Colonic mucosa (tissue), 4 donors: ENCODE data around the gene CCDC60. TPM values are rescaled to one million over a fixed set of nuclear protein-coding genes. Genes with fewer than 3 reads are reported as not detected.

Experiments
- DNase-seq: peaks from one replicate; pipeline ENCODE4 v3.0.0-alpha.2; 2020
- H3K27ac ChIP-seq: fragments of 200-600 bp; one replicate; pipeline ENCODE4 v1.8.0; 2021
- H3K27me3 ChIP-seq: fragments of 200-600 bp; one replicate; pipeline ENCODE4 v1.8.0; 2021
- H3K36me3 ChIP-seq: fragments of 200-600 bp; one replicate; pipeline ENCODE4 v1.8.0; 2021
- H3K4me1 ChIP-seq: fragments of 200-600 bp; one replicate; pipeline ENCODE4 v1.8.0; 2021; ENCODE audit warnings: mild to moderate bottlenecking
- H3K4me3 ChIP-seq: fragments of 200-600 bp; one replicate; pipeline ENCODE4 v1.8.0; 2021
- H3K9ac ChIP-seq, 2 donors: one replicate each; pipeline ENCODE4 v1.7.0; 2013; ENCODE audit warnings: control low read depth in 2 of 2, low read depth in 2 of 2, low read length in 2 of 2
- H3K9me3 ChIP-seq: fragments of 200-600 bp; one replicate; pipeline ENCODE4 v1.8.0; 2021
- intact Hi-C: fragments of 100-400 bp; cut with DNase I; formaldehyde crosslinking; loops from one replicate; pipeline ENCODE4 v1.14.1; 2022
- total RNA-seq, 2 donors: library from RNA; stranded (reverse); fragmentation: NEBNext Ultra II Directional in 1 of 2; extraction: Animal tissue kit (Norgen Biotek cat#: 25700) in 1 of 2; gene quantifications; one replicate each; pipeline ENCODE4 v1.2.1, GENCODE V29; 2021
- TF ChIP-seq, protein P1 (sequence below): fragments of 200-600 bp; IDR thresholded peaks from one replicate; pipeline ENCODE4 v1.8.0; 2022; ENCODE audit warnings: antibody characterized with exemption, mild to moderate bottlenecking
- donor health status: healthy.
- donor health status: DM: no; HTN: no; CAD: no.
- donor health status: DM: no; HTN: no; CAD: no.

CCDC60 gene
- total RNA-seq, 2 donors from 2014 or later: 1.3 to 2.3 TPM

DNA sequence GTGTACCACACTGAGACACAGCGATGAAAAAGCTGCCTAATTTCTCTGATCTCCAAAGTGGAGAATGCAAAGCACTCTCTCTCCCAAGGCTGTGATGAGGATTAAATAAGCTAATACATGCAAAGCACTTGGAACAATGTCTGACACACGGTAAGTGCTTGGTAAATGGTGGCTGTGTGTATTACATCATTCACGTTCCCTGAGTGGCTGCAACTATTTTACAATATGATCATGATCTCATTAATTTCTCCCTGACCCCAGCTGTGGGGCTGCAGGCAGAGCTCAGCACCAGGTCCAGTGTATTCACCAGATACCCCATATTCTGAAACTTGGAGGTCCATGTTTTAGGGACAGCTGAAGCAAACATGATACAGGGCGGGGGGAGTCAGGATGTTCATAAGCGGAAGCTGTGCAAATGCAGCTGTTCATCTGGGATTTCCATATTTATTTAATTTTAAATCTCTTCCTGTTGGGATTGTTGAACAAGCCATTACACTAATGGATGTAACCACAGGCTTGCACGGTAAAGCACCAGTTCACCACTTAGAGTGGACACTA, 106.4 kb downstream of the CCDC60 start:
- intact Hi-C loops: loop anchor here (10.0 kb wide), 1 partner anchor 104 kb away; no protein-coding TSS in a partner anchor
- no peaks in the 10 kb centered on the region for H3K4me1 ChIP-seq
- DNase-seq: no peak
- H3K36me3 ChIP-seq: no peaks in the 10 kb centered on the region
- no peak overlapping the region for H3K9ac ChIP-seq
- TF ChIP-seq, protein P1, sequence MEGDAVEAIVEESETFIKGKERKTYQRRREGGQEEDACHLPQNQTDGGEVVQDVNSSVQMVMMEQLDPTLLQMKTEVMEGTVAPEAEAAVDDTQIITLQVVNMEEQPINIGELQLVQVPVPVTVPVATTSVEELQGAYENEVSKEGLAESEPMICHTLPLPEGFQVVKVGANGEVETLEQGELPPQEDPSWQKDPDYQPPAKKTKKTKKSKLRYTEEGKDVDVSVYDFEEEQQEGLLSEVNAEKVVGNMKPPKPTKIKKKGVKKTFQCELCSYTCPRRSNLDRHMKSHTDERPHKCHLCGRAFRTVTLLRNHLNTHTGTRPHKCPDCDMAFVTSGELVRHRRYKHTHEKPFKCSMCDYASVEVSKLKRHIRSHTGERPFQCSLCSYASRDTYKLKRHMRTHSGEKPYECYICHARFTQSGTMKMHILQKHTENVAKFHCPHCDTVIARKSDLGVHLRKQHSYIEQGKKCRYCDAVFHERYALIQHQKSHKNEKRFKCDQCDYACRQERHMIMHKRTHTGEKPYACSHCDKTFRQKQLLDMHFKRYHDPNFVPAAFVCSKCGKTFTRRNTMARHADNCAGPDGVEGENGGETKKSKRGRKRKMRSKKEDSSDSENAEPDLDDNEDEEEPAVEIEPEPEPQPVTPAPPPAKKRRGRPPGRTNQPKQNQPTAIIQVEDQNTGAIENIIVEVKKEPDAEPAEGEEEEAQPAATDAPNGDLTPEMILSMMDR: no peak
- no peaks in the 10 kb centered on the region for H3K9me3 ChIP-seq
- H3K27ac ChIP-seq: no peak overlapping the region
- no peaks in the 10 kb centered on the region for H3K27me3 ChIP-seq
- H3K4me3 ChIP-seq: no peak overlapping the region

- intact Hi-C loops: loop anchor here (10.0 kb wide), 1 partner anchor 100 kb away; no protein-coding TSS in a partner anchor
- Histone ChIP-seq H3K4me3 (no peak overlapping the region), H3K36me3 (no peaks in the 10 kb centered on the region), H3K27ac (no peak overlapping the region), H3K27me3 (no peaks in the 10 kb centered on the region), H3K9me3 (no peaks in the 10 kb centered on the region), H3K4me1 (no peaks in the 10 kb centered on the region), H3K9ac (no peak overlapping the region)
- TF ChIP-seq, protein P1: peak; percentile 80
- DNase-seq: peak; percentile 30
These were observed 110.0 kb downstream of the CCDC60 start for GRCh38 chr12:119444462-119445044.

- intact Hi-C loops: loop anchor here (10.0 kb wide), 1 partner anchor 98 kb away; no protein-coding TSS in a partner anchor
These were observed 111.9 kb downstream of the CCDC60 start for GRCh38 chr12:119446459-119446858.

DNA sequence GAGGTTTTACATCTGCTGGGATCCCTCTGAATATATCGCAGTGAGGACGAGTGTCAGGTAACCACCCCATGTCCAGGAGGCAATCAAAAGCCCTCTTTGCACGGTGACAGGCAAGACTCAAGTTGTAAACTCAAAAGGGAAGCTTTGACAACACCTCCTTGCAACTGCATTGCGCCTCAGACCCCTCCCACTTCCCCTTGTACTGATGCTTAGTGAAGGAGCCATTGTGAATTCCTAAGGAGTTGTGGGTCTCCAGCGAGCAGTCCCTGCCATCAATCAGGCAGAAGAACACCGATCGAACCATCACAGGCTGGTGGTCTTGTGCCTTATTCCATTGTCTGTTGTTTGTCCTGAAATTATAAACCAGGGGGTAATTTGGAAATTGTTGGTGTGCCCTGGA, 112.6 kb downstream of the CCDC60 start:
- Histone ChIP-seq H3K9me3 (no peaks in the 10 kb centered on the region), H3K36me3 (no peaks in the 10 kb centered on the region), H3K4me1 (no peaks in the 10 kb centered on the region), H3K27me3 (no peaks in the 10 kb centered on the region), H3K27ac (no peak overlapping the region), H3K9ac (no peak overlapping the region), H3K4me3 (no peak overlapping the region)
- TF ChIP-seq, protein P1: no peak
- intact Hi-C loops: loop anchor here (10.0 kb wide), 1 partner anchor 98 kb away; no protein-coding TSS in a partner anchor
- DNase-seq: no peak

More at GRCh38 chr12:119446459-119446858, 111.9 kb downstream of the CCDC60 start:
- H3K27ac ChIP-seq: no peak overlapping the region
- TF ChIP-seq, protein P1: no peak
- no peaks in the 10 kb centered on the region for H3K27me3 ChIP-seq
- no peaks in the 10 kb centered on the region for H3K4me1 ChIP-seq
- no peaks in the 10 kb centered on the region for H3K9me3 ChIP-seq
- H3K4me3 ChIP-seq: no peak overlapping the region
- H3K36me3 ChIP-seq: no peaks in the 10 kb centered on the region
- no peak overlapping the region for H3K9ac ChIP-seq
- DNase-seq: no peak

DNA sequence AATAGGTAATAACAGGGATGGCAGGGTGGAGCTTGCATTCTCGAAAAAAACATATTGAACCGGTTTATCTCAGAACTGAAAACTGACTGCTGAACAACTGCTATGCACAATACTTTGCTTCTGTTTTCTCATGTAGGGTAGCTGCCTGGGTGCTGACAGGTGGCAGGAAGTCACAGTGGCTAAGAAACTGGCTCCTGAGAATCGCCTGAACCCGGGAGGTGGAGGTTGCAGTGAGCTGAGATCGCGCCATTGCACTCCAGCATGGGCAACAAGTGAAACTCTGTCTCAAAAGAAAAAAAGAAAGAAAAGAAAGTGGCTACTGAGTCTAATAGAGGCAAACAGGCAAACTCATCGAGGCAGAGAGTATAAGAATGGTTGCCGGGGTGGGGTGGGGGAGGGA, 113.1 kb downstream of the CCDC60 start:
- Histone ChIP-seq H3K27me3 (no peaks in the 10 kb centered on the region), H3K4me3 (no peak overlapping the region), H3K4me1 (no peaks in the 10 kb centered on the region), H3K27ac (no peak overlapping the region), H3K36me3 (no peaks in the 10 kb centered on the region), H3K9me3 (no peaks in the 10 kb centered on the region), H3K9ac (no peak overlapping the region)
- intact Hi-C loops: loop anchor here (10.0 kb wide), 1 partner anchor 97 kb away; no protein-coding TSS in a partner anchor
- TF ChIP-seq, protein P1: no peak
- DNase-seq: no peak
